Endothelial cell (in vitro differentiated cells): ENCODE measurements around the gene BAIAP2. TPM values are rescaled to one million over a fixed set of nuclear protein-coding genes. Genes with fewer than 3 reads are reported as not detected.

Source experiments
- DNase-seq: peaks from one replicate; pipeline ENCODE4 v3.0.0; 2021; ENCODE audit warnings: low spot score
- H3K27ac Mint-ChIP-seq: one replicate; pipeline ENCODE4 v1.8.0; 2021; ENCODE audit warnings: mixed read lengths, inconsistent platforms; ENCODE audit not compliant: unreplicated experiment
- H3K27me3 Mint-ChIP-seq: one replicate; pipeline ENCODE4 v1.8.0; 2021; ENCODE audit warnings: mild to moderate bottlenecking, moderate library complexity, mixed read lengths, inconsistent platforms; ENCODE audit not compliant: unreplicated experiment
- H3K36me3 Mint-ChIP-seq: one replicate; pipeline ENCODE4 v1.8.0; 2021; ENCODE audit warnings: mild to moderate bottlenecking, low read depth, mixed read lengths, inconsistent platforms; ENCODE audit not compliant: unreplicated experiment
- H3K4me1 Mint-ChIP-seq: one replicate; pipeline ENCODE4 v1.8.0; 2021; ENCODE audit warnings: mild to moderate bottlenecking, mixed read lengths, inconsistent platforms; ENCODE audit not compliant: unreplicated experiment
- H3K4me3 Mint-ChIP-seq: one replicate; pipeline ENCODE4 v1.8.0; 2021; ENCODE audit warnings: mild to moderate bottlenecking, mixed read lengths, inconsistent platforms; ENCODE audit not compliant: unreplicated experiment
- H3K9me3 Mint-ChIP-seq: one replicate; pipeline ENCODE4 v1.8.0; 2021; ENCODE audit warnings: mixed read lengths, inconsistent platforms; ENCODE audit not compliant: unreplicated experiment
- CTCF ChIP-seq: fragments of 200-600 bp; sonication (generic); IDR thresholded peaks from one replicate; pipeline ENCODE4 v1.5.0; 2021; ENCODE audit warnings: antibody characterized with exemption; ENCODE audit not compliant: unreplicated experiment
- total RNA-seq: library from RNA; stranded (reverse); fragmentation: NEBNext Ultra II Directional; extraction: Animal tissue kit (Norgen Biotek cat#: 25700); gene quantifications from one replicate; pipeline ENCODE4 v1.2.1, GENCODE V29; 2021; ENCODE audit not compliant: unreplicated experiment

Gene BAIAP2
- total RNA-seq, 1 donor from 2014 or later, result 67.8 TPM

DNA sequence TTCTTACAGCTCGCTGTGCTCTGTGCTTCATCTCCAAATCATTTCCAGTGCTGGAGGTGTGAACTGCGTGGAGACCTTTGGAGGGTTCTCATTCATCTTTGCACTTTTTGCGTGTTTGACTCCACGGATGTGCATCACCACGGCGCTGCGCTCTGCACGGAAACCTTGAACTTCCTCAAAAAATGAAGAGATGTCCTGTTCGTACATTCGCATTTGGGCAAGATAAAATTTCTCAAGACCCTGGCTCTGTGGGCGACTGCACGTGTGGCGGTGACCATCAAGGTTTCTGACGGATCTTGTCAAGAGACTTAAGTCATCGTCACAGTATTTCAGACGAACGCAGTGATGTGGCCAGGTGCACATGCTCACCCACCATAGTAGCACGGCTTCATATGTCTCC lies 120.0 kb downstream of the BAIAP2 start:
- Mint-ChIP-seq H3K9me3 (no peaks in the 10 kb centered on the region), H3K4me1 (no peaks in the 10 kb centered on the region), H3K36me3 (no peaks in the 10 kb centered on the region), H3K27me3 (no peaks in the 10 kb centered on the region), H3K27ac (no peak overlapping the region), H3K4me3 (peak overlapping the region; percentile 31)
- no peak for TF ChIP-seq CTCF
- DNase-seq, result no peak

DNA sequence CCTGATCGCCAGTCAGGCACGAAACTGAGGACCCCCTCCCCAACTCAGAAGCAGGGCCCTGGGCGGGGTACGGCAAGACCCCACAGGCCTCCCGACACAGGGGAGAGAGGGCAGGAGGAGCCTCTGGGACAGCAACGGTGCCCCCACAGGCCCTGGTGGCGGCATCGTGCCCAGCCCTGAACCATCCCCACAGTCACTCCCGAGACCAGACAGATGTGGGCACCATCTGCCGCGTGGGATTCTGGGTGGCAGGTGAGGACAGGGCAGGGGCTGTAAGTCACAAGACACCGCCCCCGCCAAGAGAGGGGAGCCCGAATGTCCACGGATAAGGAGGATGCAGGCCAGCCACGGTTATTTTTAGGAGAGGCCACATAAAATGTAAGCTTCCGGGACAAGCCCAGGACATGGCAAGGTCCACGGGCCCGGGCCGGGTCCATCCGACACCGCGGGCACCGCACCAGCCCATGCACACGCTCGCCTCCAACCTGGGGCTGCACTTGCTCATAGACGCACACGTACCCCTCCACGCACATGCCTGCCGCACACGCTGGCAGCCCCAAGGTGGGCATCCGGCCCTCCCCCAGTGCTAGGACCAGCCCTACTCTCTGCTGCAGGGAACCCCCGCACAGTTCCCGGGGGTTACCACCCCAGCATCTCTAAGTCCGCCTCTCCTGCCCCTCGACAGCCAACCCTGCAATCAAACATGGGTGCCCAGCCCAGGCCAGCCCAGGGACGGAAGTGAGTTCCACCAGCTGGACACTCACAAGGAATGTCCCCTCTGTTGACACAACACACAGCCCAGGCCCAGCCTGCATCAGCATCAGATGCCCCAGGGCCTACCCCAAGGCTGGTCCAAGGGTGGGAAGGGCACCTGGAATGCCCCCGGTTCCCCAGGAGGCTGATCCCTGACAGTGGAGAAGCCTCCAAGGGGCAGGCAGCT lies 122.2 kb downstream of the BAIAP2 start:
- Mint-ChIP-seq H3K4me1 (peaks cover 4% of the 10 kb centered on the region), H3K4me3 (no peak overlapping the region), H3K36me3 (no peaks in the 10 kb centered on the region), H3K27ac (peak overlapping the region; percentile 24), H3K27me3 (peaks cover 3% of the 10 kb centered on the region), H3K9me3 (no peaks in the 10 kb centered on the region)
- no peak for TF ChIP-seq CTCF
- no peak for DNase-seq

DNA sequence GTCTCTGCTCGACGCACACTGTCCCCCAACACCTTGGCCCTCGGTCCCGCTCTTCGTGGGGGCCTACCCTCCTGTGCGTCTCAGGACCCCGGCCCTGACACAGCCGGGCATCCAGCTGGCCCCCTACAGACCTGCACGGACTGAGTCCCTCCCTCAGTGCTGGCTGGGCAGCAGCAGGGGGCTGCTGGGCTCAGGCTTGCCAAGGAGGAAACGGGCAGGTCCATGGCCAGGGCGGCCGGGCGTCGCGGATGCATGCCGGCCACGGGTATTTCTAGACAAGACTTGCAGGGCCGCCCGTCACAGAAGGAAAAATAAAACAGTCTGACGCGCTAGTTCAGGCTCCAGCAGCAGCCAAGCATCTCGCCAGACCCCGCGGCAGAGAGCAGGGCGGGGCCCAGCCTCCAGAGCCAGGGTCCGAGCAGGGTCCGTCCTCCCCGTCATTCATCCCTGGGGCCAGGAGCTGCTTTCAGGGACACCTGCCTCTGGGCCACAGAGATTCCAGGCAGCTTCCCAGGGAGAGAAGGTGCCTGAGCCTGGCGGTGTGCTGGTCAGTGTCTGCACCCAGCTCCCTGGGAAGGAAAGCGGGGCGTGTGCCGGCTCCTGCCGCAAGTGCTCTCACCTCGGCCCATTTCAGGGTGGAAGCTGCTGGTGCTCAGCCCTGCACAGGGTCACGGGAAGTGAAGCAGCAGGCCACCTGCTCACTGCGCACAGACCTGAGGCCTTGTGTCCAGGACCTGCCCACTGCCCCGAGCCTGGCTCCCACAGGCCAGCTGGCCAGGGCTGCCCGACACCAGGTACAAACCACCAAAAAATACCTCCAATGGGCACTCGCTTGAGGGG lies 123.1 kb downstream of the BAIAP2 start:
- no peaks in the 10 kb centered on the region for H3K36me3 Mint-ChIP-seq
- peaks cover 4% of the 10 kb centered on the region for H3K4me1 Mint-ChIP-seq
- no peak for TF ChIP-seq CTCF
- DNase-seq, result no peak
- peaks cover 3% of the 10 kb centered on the region for H3K27me3 Mint-ChIP-seq
- H3K9me3 Mint-ChIP-seq, result no peaks in the 10 kb centered on the region
- H3K27ac Mint-ChIP-seq, result no peak overlapping the region
- no peak overlapping the region for H3K4me3 Mint-ChIP-seq

DNA sequence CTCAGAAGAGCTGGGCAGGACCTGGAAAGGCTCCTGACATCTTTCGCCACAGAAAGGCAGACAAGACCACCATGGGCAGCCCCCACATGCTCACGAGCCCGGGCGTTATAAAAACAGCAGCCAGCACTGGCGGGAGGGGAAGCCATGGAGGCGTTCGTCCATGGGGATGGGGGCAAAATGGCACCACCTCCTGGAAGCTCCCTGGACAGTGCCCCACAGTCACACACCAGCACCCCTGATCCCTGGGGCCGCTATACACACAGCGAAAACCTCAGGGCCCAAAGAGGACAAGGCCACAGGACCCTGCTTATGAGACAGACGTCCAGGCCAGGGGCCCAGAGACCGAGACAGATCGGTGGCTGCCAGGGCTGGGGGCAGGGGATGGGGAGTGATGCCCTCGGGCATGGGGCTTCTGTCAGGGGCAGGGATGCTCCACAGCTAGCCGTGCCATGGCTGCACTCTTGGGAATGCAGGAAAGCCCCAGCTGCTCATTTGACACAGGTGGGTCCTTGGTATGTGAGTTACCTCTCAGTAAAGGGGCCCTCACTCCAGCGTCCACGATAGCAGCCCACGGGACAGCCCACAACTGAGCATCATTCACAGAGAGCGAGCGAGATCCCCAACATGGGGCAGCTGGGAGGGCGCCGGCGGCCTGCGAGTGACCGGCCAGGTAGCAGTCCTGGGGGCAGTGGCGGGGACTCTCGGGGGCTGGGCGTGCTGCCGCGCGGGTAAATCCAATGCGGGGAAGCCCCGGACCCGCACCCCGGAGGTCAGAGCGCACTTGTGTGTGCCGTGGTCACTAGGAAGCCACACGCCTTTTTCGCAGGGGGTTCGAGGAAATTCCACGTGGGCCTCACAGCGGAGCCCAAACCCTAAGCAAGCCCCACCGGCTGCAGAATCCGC lies 124.0 kb downstream of the BAIAP2 start:
- no peak for DNase-seq
- no peak overlapping the region for H3K27ac Mint-ChIP-seq
- no peak for TF ChIP-seq CTCF
- H3K36me3 Mint-ChIP-seq, result no peaks in the 10 kb centered on the region
- H3K4me3 Mint-ChIP-seq, result no peak overlapping the region
- no peaks in the 10 kb centered on the region for H3K9me3 Mint-ChIP-seq
- H3K27me3 Mint-ChIP-seq, result peaks cover 3% of the 10 kb centered on the region
- peaks cover 4% of the 10 kb centered on the region for H3K4me1 Mint-ChIP-seq
